NOMO-1 treated with DMSO at 0.1 percent for 48 hours (cell line): ENCODE results near the gene BBX.
A peak's percentile ranks its signal among the peaks of the same experiment; 100 is the strongest.
"Not testable (repeated sequence)": the region's sequence is repeated elsewhere in the genome, so short reads cannot be mapped to it uniquely, and the experiment has no call there.

Experiments used
- DNase-seq: peaks from one replicate; lab custom pipeline; 2025; ENCODE audit not compliant: unreplicated experiment; lab: John Stamatoyannopoulos, UW

BBX gene

DNA sequence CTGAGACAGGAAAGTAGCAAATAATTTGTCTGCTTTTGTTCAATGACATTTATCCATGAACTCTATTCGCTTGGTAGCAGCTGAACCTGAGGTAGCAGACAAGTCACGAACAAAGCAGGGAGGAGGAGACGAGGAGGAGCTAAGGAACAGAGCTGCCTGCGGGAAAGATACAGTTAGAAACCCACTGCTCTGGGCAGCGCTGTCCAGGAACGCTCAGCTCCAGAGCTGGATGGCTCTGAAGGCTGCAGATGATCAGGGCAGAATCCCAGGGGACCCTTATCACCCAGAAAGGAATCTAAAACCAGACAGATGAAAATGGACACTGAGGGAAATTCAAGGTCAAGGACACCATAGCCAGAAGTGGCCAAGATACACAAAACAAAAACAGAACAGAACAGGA is 310.3 kb downstream of the BBX start:
- DNase-seq, result no peak

DNA sequence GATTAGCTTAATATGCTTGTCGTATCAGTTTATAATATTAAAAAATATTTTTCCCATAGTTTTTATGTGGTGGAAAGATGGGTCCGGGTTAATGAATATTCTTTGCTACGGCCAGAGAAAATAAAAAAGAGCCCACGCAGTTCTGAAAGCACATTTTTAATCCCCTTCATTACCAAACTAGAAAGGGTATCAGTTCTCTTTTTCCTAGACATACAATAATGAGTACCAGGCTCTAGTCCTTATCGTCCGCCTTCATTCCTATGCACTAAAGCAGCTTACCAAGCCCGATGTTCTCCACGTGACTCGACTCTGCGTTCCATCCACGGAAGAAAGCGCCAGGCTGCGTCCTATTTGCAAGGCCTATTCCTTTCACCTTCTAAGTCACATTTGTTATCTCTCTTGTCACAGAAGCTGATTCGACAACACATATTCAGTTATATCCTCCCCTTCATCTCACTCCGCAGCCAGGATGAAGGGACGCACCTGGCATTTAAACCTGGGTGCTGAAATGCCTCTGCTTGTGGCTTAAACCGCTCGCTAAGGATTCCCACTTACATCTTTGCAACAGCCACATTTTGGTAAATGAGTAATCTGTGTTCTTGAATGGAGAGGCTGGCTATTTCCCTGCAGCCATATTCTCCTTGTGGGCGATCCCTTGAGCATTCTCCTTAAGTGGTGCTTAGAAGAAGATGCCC is 311.1 kb downstream of the BBX start:
- no peak for DNase-seq

DNA sequence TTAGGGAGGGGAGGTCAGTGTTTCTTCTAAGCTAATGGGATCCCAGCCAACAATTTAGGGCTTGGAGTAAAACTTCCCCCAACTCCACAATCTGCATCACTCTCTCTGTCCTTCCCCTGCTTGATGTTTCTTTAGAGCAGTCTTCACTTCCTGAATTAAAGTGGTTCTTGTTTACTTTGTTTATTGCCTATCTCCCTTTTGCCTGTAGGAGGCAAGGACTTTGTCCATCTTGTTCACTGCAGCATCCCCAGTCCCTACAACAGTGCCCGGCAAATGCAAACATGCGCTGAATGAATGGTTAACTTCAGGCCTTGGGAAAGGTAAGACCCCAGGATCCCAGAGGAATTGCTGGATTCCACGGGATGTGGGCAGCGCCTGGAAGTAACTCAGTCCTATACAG is 312.2 kb downstream of the BBX start:
- not testable (repeated sequence) for DNase-seq

DNA sequence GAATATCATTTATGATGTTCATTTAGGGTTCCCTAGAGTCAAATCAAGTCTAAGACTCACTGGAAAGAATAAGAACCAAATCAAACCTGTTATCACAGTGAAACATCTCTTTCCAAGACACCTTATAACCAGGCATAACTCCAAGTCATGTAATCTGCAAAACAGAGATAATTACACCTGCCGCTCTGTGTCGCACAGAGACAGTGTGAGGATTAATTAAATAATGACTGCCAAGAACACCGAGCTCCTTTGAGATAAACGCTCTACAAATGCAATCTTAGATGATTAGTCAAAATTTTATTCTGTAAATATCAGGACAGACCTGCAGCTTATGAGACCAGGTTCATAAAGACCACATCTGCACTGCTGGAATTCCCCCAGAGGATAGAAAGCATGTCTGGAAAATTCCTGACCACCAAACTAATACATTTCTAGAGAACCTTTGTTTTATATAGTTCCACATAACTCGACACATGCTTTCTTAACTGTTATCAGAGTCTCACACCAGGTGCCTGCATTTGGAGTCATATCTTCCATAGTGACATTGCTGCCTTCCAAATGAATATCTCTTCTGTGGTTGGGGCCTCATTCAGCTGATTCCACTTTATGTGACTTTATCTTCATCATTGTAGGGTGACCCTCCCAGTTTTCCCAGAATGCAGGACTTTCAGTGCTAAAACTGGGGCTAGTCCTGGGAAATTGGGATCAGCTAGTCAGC is 315.3 kb downstream of the BBX start:
- no peak for DNase-seq

DNA sequence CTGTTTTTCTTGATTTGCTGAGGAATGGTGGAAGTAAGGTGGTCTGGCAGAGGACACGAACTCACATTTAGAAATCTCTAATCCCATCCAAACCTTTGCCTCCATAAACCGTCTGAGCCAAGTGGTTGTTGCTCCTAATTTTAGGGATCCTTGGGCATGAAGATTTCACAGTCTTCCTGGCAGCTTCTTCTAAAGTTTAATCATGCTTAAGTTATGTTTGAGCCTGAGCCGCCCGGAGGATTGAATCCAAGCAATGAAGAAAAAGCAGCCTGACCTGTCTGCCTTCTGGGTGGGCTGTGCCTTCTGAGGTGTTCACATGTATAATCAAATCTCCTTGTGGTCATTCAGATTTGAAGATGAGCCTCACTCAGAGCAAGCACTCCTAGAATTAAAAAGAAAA is 319.1 kb downstream of the BBX start:
- no peak for DNase-seq

DNA sequence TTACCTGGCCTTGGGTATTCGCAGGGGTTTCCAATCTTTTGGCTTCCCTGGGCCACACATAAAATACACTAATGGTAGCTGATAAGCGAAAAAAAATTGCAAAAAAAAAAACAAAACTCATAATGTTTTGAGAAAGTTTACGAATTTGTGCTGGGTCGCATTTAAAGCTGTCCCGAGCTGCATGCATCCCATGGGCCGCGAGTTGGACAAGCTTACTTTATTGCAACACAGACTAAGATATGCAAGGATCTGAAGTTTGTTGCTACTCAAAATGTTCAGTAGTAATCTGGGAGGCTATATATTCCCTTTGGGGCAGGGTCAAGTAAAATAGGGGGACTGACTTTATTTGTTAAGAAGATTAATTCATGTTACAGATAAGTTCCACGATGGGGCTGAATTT is 320.2 kb downstream of the BBX start:
- DNase-seq, result no peak

DNA sequence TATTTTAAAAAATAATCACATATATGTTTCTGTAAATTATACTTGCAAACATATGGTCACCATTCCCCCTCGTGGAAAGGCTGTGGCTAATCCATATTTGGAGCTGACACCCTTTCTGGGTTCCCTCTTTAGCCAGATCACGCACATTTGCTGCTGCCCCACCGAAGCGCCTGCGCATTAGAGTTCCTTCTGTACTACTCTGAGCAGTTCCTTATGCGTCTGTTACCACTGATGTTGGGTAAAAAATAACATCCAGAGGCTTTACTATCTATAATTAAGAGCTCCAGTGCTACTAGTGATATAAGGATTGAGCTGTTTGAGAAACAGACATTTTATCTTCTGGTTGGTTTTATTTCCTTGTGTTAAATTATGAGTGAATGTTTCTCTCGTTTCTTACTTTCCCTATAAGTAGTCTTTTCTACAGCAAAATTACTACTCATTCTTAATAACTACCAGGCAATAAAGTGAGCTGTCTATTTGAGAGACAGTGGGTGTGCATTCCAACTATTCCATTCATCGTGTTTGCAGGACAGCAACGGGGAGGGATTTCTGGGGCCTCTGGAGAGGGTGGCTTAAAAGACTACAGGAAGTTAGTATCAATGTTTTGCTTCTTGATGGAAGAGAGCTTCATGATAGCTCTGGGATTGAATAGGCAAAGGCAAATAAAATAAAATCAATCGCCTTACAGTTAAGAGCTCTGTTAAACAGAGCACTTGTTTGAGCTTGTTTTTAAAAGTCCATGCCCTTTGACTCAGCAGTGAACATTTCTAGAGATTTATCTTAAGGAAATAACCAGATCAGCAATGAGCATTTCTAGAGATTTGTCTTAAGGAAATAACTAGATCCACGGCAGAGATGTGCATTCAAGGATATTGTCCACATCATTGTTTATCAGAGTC is 322.9 kb downstream of the BBX start:
- DNase-seq, result peak; percentile 74

DNA sequence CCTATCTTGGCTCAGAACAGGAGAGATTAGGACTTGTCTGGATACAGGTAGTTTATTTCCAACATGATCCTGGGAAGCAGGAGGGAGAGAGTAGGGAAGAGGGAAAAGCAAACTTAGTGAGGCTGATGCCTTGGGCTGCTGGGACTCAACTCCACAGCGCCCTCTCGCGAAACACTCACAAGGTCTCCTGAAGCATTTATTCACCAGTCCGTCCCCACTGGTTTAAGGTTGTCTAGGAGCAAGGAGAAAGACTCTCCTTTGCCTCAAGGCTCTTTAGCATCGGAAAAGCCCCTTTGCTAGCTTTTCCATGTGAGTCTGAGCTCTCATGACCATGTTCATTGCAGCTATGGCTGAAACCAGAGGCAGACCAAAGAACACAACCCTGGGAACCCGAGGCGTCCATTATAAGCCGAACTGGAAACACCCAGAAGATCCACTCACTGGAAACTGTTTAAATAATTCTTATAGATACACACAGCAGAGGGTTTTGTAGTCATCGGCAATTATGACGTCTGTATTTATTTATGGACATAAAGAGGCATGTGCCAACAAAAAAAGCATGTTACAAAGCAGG is 323.6 kb downstream of the BBX start:
- DNase-seq, result peak; percentile 60

DNA sequence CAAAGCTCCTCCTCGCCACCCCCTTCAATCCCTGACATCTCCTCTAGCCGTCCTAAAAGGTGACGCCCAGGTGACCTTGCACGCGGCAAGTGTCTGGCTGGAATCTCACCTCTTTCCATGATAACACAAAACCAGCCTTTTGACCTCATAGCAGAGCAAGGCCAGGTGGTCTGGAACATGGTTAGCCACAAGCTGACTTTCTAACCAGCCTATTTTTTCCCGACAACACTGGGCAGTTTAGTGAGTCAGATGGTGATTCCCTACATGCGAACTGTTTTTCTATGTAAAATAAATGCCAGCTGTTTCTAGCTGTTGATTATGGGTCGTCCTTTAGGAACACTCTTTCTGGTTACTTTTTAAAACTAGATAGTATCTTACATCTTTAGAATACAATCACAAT is 325.0 kb downstream of the BBX start:
- DNase-seq, result no peak

DNA sequence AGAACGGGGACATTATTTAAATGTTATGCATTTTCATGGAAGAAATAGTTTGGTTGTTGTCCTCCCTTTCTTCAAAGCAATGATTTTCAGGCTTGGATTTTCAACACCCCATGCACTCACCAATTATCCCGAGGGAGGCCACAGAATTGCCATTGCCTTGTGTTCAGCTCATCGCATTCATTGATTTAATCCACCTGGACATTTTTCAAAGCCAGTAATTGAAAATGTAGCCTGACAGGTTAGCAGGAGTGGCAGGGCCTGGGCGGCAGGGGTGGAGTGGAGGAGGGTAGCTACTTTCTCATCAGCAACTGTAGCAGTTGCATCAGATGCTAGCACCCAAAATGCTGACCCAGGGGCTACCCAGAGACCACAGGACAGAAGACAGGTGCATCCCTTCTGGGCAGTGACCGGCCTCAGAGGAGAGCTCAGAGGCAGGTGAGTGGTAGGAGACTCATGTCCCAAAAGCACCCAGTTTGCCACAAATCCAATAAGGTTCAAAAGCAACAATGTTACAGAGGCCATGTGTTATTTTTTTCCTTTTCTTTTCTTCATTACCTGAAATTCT is 325.7 kb downstream of the BBX start:
- no peak for DNase-seq

DNA sequence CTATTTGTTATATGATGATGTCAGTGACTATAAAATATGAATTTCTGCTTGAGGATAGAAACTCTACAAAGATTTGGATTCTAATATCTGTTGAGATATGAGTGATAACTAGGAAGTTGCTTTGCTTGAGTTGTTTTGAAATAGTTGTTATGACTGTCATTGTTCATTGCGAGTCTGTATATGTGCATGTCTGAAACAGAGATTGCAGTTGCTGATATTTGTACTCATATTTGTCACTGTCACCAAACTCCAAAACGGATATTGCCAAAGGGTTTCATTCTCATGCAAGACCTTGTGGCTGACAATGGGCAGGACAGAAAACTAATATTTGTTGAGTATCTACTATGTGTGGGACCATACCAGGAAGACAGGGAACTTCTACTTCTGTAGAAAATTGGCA is 327.9 kb downstream of the BBX start:
- peak; percentile 87 for DNase-seq

DNA sequence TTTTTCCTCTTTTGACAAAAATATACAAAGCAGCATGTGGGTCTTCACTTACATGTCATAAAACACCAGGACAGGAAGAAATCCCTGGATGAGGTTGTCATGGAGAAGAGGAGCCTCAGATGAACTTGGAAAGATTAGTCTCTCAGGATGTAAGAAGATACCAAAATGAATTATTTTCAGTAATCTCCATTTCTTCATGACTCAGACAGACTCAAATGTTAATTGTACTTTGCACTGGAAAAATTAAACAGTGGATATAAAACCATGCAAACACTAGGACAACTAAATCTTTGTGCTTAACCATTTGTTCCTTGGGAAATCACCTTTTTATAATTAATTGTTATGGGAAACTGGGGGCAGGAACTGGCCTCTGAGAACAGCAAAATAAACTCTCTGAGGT is 331.1 kb downstream of the BBX start:
- DNase-seq, result no peak

DNA sequence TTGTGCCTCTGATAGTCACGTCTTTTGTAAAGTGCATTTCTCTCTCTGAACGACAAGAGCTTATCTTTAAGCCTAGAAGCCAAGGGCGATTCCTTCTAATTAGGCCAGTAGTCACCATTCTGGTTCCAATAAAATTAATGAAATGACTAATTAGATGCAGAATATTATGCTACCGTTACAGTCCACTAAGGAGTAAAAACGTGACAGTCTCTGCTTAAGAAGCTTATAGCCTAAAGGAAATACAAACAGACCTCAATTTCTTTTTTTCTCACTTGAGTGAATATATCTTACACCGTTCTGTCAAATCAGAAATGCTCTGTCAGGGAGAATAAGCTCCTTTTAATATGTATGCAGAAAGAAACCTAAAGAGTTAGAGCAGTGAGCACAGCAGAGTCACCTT is 332.0 kb downstream of the BBX start:
- DNase-seq, result no peak

DNA sequence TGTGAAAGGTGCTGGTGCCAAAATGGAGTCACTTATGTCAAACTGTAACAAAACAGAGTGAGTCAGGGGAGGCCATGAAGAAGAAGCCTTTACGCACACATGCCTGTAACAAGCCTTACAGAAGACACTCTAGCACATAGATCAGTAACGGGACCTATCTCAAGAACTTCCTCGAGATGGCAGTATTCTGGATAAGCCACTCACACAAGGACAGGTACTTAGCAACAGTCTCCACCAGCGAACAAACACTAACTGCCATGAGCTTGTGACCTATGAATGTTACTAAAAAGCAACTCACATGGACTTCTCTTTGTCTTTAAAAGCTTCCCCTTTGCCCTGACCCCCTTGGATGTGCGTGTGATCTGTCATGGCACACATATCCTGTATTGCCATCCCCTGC is 332.9 kb downstream of the BBX start:
- DNase-seq, result peak; percentile 87

DNA sequence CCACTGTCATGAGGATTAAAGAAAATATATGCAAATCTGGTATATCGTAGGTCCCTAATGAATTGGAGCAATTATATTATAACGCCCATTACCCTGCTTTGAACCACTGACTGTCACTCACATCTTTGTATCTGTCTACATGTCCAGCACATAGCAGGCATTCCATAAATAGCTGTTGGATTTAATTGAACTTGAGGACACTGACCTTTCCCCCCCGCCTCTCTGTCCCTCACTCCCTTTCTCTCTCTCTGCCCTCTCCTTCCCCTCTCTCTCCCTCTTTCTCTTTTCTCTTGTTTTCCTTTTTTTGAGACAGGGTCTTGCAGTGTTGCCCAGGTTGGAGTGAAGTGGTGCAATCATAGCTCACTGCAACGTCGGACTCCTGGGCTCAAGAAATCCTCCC is 335.1 kb downstream of the BBX start:
- no peak for DNase-seq

DNA sequence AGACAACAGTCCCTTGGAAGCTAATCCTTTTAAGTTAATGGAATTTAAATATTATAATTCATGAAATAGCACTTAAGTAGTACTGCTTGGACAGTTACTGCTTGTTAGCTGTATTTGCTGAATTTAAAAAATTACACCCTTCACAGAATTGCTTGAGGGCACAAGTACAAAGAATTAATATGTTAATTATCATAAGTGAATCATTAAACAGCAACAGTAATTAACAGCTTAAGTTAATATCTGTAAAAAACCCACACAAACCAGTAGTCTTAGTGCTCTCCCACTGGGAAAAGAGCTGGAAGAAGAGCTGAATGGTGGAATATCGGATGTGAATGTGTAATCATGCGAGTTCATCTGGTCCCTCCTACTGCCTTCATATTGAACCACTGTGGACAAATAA is 336.1 kb downstream of the BBX start:
- DNase-seq, result no peak
